Epithelial cell of esophagus (primary cell): Measurements from ENCODE around the gene FGFR1OP2.
"Not testable (repeated sequence)": the region's sequence is repeated elsewhere in the genome, so short reads cannot be mapped to it uniquely, and the experiment has no call there.

ENCODE experiments used
- DNase-seq: peaks from one replicate; pipeline ENCODE4 v3.0.0; 2010; ENCODE audit warnings: low read depth
- H3K4me3 ChIP-seq: 2 replicates; pipeline ENCODE4 v1.5.1; 2011; ENCODE audit warnings: mild to moderate bottlenecking, low read length, control low read depth
- TF ChIP-seq, protein P1 (sequence below): IDR thresholded peaks from 2 replicates; pipeline ENCODE4 v1.5.1; 2011; ENCODE audit warnings: low read depth, mild to moderate bottlenecking, low read length, control low read depth, inconsistent platforms; ENCODE audit not compliant: insufficient read depth; ENCODE audit errors: missing control alignments

FGFR1OP2 gene

DNA sequence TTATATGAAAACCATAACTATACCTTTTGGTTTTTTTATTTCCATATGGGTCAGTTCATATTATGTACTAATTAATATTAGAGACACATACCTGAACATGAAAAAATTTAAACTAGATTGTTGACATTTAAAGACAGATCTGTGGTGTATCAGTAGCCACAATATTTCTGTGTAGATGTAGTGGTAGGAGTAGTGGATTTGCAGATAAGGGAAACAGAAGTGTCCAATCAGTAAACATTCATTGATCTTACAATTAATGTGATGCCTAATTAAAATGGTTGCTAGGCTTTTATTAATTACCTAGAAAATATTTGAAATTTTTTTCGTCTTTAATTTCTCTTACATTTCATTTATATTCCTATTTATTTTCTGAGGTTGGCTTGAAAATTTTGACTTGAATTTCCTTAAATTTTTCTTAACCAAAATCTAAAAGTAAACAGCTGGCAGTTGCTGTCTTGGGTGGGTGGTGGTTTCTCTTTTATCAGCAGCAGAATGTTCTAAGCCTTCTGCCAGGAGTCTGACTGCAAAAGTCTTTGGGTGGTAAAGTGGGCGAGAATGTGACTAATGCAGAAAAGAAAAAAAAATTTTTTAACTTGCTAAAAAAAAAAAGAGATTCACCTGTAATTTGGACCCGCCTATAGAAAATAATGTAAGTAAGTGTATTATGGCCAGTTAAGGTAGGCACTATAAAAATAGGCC is 2.4 kb downstream of the FGFR1OP2 start:
- no peak for DNase-seq

DNA sequence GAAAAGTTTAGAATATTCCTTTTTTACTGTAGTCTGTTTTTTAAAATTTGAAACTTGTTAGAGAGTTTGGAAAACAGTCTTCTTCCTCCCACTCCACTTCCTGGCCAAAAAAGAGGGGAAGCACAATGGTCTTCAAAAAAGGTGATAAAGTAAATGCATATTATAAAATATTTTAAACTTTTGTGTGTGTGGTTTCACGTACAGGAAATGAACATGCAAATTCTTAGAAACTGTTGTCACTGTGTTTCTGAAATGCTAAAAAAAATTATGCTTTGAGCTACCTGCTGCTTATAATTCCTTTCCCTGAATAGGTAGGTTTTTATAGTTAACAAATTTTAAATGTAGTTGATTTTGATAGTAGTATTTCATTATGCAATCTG is 2.9 kb downstream of the FGFR1OP2 start:
- no peak overlapping the region for H3K4me3 ChIP-seq
- TF ChIP-seq, protein P1, sequence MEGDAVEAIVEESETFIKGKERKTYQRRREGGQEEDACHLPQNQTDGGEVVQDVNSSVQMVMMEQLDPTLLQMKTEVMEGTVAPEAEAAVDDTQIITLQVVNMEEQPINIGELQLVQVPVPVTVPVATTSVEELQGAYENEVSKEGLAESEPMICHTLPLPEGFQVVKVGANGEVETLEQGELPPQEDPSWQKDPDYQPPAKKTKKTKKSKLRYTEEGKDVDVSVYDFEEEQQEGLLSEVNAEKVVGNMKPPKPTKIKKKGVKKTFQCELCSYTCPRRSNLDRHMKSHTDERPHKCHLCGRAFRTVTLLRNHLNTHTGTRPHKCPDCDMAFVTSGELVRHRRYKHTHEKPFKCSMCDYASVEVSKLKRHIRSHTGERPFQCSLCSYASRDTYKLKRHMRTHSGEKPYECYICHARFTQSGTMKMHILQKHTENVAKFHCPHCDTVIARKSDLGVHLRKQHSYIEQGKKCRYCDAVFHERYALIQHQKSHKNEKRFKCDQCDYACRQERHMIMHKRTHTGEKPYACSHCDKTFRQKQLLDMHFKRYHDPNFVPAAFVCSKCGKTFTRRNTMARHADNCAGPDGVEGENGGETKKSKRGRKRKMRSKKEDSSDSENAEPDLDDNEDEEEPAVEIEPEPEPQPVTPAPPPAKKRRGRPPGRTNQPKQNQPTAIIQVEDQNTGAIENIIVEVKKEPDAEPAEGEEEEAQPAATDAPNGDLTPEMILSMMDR = no peak
- DNase-seq = no peak

More for the DNA sequence above, 2.4 kb downstream of the FGFR1OP2 start:
- TF ChIP-seq, protein P1 = no peak
- no peak overlapping the region for H3K4me3 ChIP-seq

DNA sequence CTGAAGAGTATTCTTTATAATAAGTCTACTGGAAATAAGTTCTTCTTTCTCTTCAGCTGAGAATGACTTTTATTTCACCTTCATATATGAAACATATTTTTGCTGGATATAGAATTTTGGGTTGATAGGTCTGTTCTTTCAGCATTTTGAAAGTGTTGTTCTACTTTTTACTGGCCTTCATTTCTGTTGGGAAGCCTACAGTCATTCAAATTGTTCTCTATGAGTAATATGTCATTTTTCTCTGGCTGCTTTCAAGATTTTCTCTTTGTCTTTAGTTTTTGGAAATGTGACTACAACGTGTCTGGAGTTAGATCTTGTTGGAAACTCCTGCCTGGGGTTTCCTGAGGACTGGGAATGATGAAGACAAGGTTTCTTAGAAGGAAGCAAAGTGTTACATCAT is 10.0 kb downstream of the FGFR1OP2 start:
- no peak overlapping the region for H3K4me3 ChIP-seq
- TF ChIP-seq, protein P1 = no peak

DNA sequence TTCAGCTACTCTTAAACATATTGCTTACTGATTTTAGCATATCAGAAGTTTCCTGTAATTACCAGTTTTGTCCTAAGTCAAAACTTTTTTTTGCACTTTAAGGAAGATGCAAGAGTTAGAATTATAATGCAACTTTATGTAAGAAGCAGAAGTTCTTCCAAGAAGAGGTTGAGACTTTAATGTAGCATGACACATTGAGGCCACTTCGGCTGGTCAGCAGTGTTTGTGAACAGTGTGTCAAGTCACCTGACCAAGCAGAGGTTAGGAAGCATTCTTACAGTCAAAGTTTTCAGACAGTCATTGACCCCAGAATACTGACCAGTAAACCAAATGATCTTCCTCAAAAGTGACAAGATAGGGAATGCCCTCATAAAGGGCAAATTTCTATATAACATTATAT is 15.2 kb downstream of the FGFR1OP2 start:
- DNase-seq = no peak
- TF ChIP-seq, protein P1 = no peak
- no peak overlapping the region for H3K4me3 ChIP-seq

More for the DNA sequence above, 10.0 kb downstream of the FGFR1OP2 start:
- DNase-seq = no peak

DNA sequence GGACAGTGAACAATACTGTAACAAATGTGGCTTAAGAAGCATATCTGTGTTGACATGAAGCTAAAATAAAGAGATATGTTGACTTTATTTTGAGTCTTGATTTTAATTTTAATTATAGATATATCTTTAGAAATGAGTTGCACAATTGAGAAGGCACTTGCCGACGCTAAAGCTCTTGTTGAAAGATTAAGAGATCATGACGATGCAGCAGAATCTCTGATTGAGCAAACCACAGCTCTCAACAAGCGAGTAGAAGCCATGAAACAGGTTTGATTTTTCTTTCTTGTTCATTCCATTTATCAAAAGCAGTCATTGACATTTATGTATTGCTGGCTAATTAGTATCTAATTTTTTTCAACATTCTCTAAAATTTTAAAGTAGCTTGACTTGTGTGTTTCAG is 15.8 kb downstream of the FGFR1OP2 start:
- TF ChIP-seq, protein P1 = no peak
- no peak overlapping the region for H3K4me3 ChIP-seq
- DNase-seq = no peak

DNA sequence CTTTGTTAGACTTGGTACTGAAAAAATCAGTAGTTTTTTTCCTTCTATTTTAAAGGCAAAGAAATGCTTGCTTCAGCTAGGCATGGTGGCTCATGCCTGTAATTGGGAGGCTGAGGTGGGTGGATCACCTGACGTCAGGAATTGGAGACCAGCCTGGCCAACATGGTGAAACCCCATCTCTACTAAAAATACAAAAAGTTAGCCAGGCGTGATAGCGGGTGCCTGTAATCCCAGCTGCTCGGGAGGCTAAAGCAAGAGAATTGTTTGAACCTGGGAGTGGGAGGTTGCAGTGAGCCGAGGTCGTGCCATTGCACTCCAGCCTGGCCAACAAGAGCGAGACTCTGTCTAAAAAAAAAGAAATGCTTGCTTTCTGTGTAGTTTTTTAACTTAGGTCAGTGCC is 23.1 kb downstream of the FGFR1OP2 start:
- not testable (repeated sequence) for H3K4me3 ChIP-seq

DNA sequence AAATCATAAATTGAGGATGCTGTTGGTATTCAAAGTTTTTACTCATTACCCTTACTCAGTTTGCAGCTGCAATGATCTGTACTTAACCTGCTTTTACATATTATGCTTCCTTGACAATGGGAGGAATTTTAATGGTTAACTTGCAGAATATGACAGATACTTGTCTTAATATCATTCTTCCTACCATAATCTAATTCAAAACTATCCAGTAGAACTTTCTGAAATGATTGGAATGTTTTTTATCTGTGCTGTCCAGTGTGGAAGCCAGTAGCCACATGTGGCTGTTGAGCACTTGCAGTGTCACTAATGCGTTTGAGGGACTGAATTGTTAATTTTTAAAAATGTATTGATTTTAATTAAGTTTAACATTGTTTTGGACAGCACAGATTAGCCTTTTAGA is 23.5 kb downstream of the FGFR1OP2 start:
- no peak for DNase-seq
- no peak overlapping the region for H3K4me3 ChIP-seq
- TF ChIP-seq, protein P1 = no peak

More for the DNA sequence above, 23.1 kb downstream of the FGFR1OP2 start:
- DNase-seq = not testable (repeated sequence)
